Activated naive CD8-positive, alpha-beta T cell treated with anti-CD3 and anti-CD28 coated beads, Interleukin-2, amount 10 ng/mL, durations not matched to agents 7 days and 5 days (primary cell): ENCODE results near the gene ROBO3. TPM values are rescaled to one million over a fixed set of nuclear protein-coding genes. Genes with fewer than 3 reads are reported as not detected.

Experiments used
- ATAC-seq: fragments of 150-1000 bp; cut with Tn5 transposase; one replicate; pipeline ENCODE4 v1.10.0; 2021; ENCODE audit warnings: low read depth, moderate library complexity
- POLR2A ChIA-PET: fragments of 350-600 bp; sonication (Branson Sonifier 250); formaldehyde crosslinking; loops from one replicate; lab custom pipeline; 2021; ENCODE audit warnings: antibody characterized with exemption; lab: Charles Lee
- DNase-seq: peaks from one replicate; pipeline ENCODE4 v3.0.0; 2021
- H3K27ac Mint-ChIP-seq: one replicate; pipeline ENCODE4 v1.8.0; 2022; ENCODE audit warnings: mild to moderate bottlenecking, mixed read lengths
- H3K27me3 Mint-ChIP-seq: one replicate; pipeline ENCODE4 v1.8.0; 2022; ENCODE audit warnings: mild to moderate bottlenecking, moderate library complexity, mixed read lengths
- H3K36me3 Mint-ChIP-seq: one replicate; pipeline ENCODE4 v1.8.0; 2021; ENCODE audit warnings: mild to moderate bottlenecking, mixed read lengths
- H3K4me1 Mint-ChIP-seq: one replicate; pipeline ENCODE4 v1.8.0; 2021; ENCODE audit warnings: mixed read lengths
- H3K4me3 Mint-ChIP-seq: one replicate; pipeline ENCODE4 v1.8.0; 2022; ENCODE audit warnings: mild to moderate bottlenecking, moderate library complexity, mixed read lengths
- H3K9me3 Mint-ChIP-seq: one replicate; pipeline ENCODE4 v1.8.0; 2021; ENCODE audit warnings: mixed read lengths
- total RNA-seq, 2 experiments: library from RNA; stranded (reverse); gene quantifications; one replicate each; pipeline ENCODE4 v1.2.3, GENCODE V29; 2021

Gene ROBO3
- total RNA-seq, 2 experiments from 2014 or later: 19.6 to 23.7 TPM

- no peaks in the 10 kb centered on the region for H3K36me3 Mint-ChIP-seq
- POLR2A ChIA-PET: interaction anchor here (1.0 kb wide), 1 partner anchor 37 kb away, joined by 3 read pairs; the partner anchor contains the start of gene MSANTD2
- H3K27ac Mint-ChIP-seq: no peak overlapping the region
- H3K9me3 Mint-ChIP-seq: no peaks in the 10 kb centered on the region
- H3K27me3 Mint-ChIP-seq: peaks cover 75% of the 10 kb centered on the region
- H3K4me1 Mint-ChIP-seq: peaks cover 18% of the 10 kb centered on the region
- no peak overlapping the region for H3K4me3 Mint-ChIP-seq
- ATAC-seq (no peak), DNase-seq (no peak)
Observed at GRCh38 chr11:124837491-124837856, 27.8 kb upstream of the ROBO3 start.

- Mint-ChIP-seq H3K36me3 (no peaks in the 10 kb centered on the region), H3K4me1 (peaks cover 16% of the 10 kb centered on the region), H3K27me3 (peaks cover 77% of the 10 kb centered on the region), H3K4me3 (no peak overlapping the region), H3K27ac (no peak overlapping the region), H3K9me3 (no peaks in the 10 kb centered on the region)
- POLR2A ChIA-PET: no interaction called here
- ATAC-seq (no peak), DNase-seq (no peak)
Observed at GRCh38 chr11:124838805-124839127, 26.5 kb upstream of the ROBO3 start.

GRCh38 chr11:124839128-124839971, 25.9 kb upstream of the ROBO3 start:
- POLR2A ChIA-PET: interaction anchor here (0.6 kb wide), 1 partner anchor 808 kb away, joined by 3 read pairs; no protein-coding TSS in a partner anchor
- Mint-ChIP-seq H3K27ac (no peak overlapping the region), H3K9me3 (no peaks in the 10 kb centered on the region), H3K4me3 (peak overlapping the region; percentile 10), H3K27me3 (peaks cover 79% of the 10 kb centered on the region), H3K36me3 (no peaks in the 10 kb centered on the region), H3K4me1 (peaks cover 16% of the 10 kb centered on the region)
- no peak for DNase-seq
- no peak for ATAC-seq

- Mint-ChIP-seq H3K27ac (no peak overlapping the region), H3K4me3 (peak overlapping the region; percentile 10), H3K9me3 (no peaks in the 10 kb centered on the region), H3K4me1 (peaks cover 17% of the 10 kb centered on the region), H3K36me3 (no peaks in the 10 kb centered on the region), H3K27me3 (peaks cover 84% of the 10 kb centered on the region)
- DNase-seq (no peak), ATAC-seq (no peak)
- POLR2A ChIA-PET: no interaction called here
Observed at GRCh38 chr11:124839972-124840621, 25.1 kb upstream of the ROBO3 start.

GRCh38 chr11:124840666-124841065, 24.6 kb upstream of the ROBO3 start:
- POLR2A ChIA-PET: no interaction called here

GRCh38 chr11:124841201-124841600, 24.0 kb upstream of the ROBO3 start:
- H3K4me3 Mint-ChIP-seq: no peak overlapping the region
- POLR2A ChIA-PET: no interaction called here
- H3K27ac Mint-ChIP-seq: no peak overlapping the region

More at GRCh38 chr11:124840666-124841065, 24.6 kb upstream of the ROBO3 start:
- Mint-ChIP-seq H3K9me3 (no peaks in the 10 kb centered on the region), H3K4me3 (no peak overlapping the region), H3K27ac (no peak overlapping the region), H3K27me3 (peaks cover 85% of the 10 kb centered on the region), H3K36me3 (no peaks in the 10 kb centered on the region), H3K4me1 (peaks cover 18% of the 10 kb centered on the region)
- ATAC-seq: no peak
- DNase-seq: no peak

GRCh38 chr11:124841840-124842239, 23.4 kb upstream of the ROBO3 start:
- H3K4me3 Mint-ChIP-seq: no peak overlapping the region
- H3K27ac Mint-ChIP-seq: no peak overlapping the region
- no peaks in the 10 kb centered on the region for H3K9me3 Mint-ChIP-seq
- H3K4me1 Mint-ChIP-seq: peaks cover 13% of the 10 kb centered on the region
- H3K36me3 Mint-ChIP-seq: no peaks in the 10 kb centered on the region
- peaks cover 93% of the 10 kb centered on the region for H3K27me3 Mint-ChIP-seq
- ATAC-seq (no peak), DNase-seq (no peak)
- POLR2A ChIA-PET: no interaction called here

More at GRCh38 chr11:124841201-124841600, 24.0 kb upstream of the ROBO3 start:
- Mint-ChIP-seq H3K9me3 (no peaks in the 10 kb centered on the region), H3K27me3 (peaks cover 88% of the 10 kb centered on the region), H3K4me1 (peaks cover 17% of the 10 kb centered on the region), H3K36me3 (no peaks in the 10 kb centered on the region)
- ATAC-seq: no peak
- no peak for DNase-seq

- H3K4me1 Mint-ChIP-seq: peaks cover 10% of the 10 kb centered on the region
- no peak for ATAC-seq
- no peaks in the 10 kb centered on the region for H3K9me3 Mint-ChIP-seq
- H3K4me3 Mint-ChIP-seq: no peak overlapping the region
- DNase-seq: no peak
- POLR2A ChIA-PET: no interaction called here
- peaks cover 94% of the 10 kb centered on the region for H3K27me3 Mint-ChIP-seq
- no peak overlapping the region for H3K27ac Mint-ChIP-seq
- no peaks in the 10 kb centered on the region for H3K36me3 Mint-ChIP-seq
Observed at GRCh38 chr11:124842305-124842704, 22.9 kb upstream of the ROBO3 start.

- Mint-ChIP-seq H3K9me3 (no peaks in the 10 kb centered on the region), H3K27me3 (peaks cover 94% of the 10 kb centered on the region), H3K36me3 (no peaks in the 10 kb centered on the region), H3K4me1 (peaks cover 8% of the 10 kb centered on the region), H3K4me3 (no peak overlapping the region), H3K27ac (no peak overlapping the region)
- POLR2A ChIA-PET: no interaction called here
- ATAC-seq (no peak), DNase-seq (no peak)
Observed at GRCh38 chr11:124843616-124843910, 21.7 kb upstream of the ROBO3 start.

- no peak overlapping the region for H3K27ac Mint-ChIP-seq
- no peak overlapping the region for H3K4me3 Mint-ChIP-seq
- no peak for DNase-seq
- peaks cover 8% of the 10 kb centered on the region for H3K4me1 Mint-ChIP-seq
- H3K27me3 Mint-ChIP-seq: peaks cover 99% of the 10 kb centered on the region
- POLR2A ChIA-PET: interaction anchor here (0.7 kb wide), 1 partner anchor 1425 kb away, joined by 3 read pairs; no protein-coding TSS in a partner anchor
- ATAC-seq: no peak
- H3K36me3 Mint-ChIP-seq: no peaks in the 10 kb centered on the region
- no peaks in the 10 kb centered on the region for H3K9me3 Mint-ChIP-seq
Observed at GRCh38 chr11:124844664-124845079, 20.6 kb upstream of the ROBO3 start.

GRCh38 chr11:124846070-124846673, 19.1 kb upstream of the ROBO3 start:
- Mint-ChIP-seq H3K27me3 (peaks cover 99% of the 10 kb centered on the region), H3K36me3 (no peaks in the 10 kb centered on the region), H3K4me3 (no peak overlapping the region), H3K4me1 (peaks cover 5% of the 10 kb centered on the region), H3K27ac (no peak overlapping the region), H3K9me3 (no peaks in the 10 kb centered on the region)
- POLR2A ChIA-PET: no interaction called here
- ATAC-seq (no peak), DNase-seq (no peak)

- H3K9me3 Mint-ChIP-seq: no peaks in the 10 kb centered on the region
- POLR2A ChIA-PET: no interaction called here
- peaks cover 5% of the 10 kb centered on the region for H3K4me1 Mint-ChIP-seq
- H3K27me3 Mint-ChIP-seq: peaks cover 40% of the 10 kb centered on the region
- H3K4me3 Mint-ChIP-seq: no peak overlapping the region
- H3K27ac Mint-ChIP-seq: no peak overlapping the region
- no peaks in the 10 kb centered on the region for H3K36me3 Mint-ChIP-seq
- no peak for ATAC-seq
- DNase-seq: no peak
Observed at GRCh38 chr11:124859171-124859570, 6.1 kb upstream of the ROBO3 start.

GRCh38 chr11:124861670-124862069, 3.6 kb upstream of the ROBO3 start:
- Mint-ChIP-seq H3K4me3 (no peak overlapping the region), H3K9me3 (no peaks in the 10 kb centered on the region), H3K4me1 (peaks cover 5% of the 10 kb centered on the region), H3K36me3 (no peaks in the 10 kb centered on the region), H3K27ac (no peak overlapping the region), H3K27me3 (peaks cover 62% of the 10 kb centered on the region)
- no peak for DNase-seq
- POLR2A ChIA-PET: no interaction called here
- ATAC-seq: no peak
